Measurements from ENCODE around the gene USH2A.

Gene USH2A

DNA sequence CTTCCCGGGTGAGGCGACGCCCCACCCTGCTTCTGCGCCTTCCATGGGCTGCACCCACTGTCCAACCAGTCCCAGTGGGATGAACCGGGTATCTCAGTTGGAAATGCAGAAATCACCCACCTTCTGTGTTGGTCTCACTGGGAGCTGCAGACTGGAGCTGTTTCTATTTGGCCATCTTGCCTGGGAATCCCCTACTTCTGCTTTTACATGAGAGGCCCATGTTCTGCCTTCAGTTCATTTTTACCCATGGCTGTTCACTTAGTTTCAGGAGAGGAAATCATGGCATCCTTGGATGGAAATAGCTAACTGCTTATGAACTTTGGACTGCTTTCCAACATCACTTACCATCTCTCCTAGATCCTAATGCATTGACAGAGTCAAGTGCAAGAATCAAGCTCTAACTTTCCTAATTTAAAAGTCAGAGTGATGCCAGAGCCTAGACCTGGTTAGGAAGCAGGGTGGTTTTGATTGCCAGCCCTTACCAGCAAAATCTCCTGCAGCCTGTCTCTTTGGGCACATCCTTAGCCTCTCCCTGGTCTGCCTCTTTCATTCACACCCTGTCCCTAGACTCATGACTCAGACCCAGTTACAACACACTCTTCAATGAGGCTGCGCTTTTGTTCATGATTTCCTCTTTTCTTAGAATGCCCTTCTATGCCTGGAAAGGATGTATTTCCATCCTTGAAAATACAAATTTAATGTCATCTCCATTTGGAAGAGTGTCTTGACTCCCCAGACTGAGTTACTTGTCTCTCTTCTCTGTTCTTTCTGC, 719.0 kb downstream of the USH2A start:
- no peak for DNase-seq (ENCODE audit: low read depth)

DNA sequence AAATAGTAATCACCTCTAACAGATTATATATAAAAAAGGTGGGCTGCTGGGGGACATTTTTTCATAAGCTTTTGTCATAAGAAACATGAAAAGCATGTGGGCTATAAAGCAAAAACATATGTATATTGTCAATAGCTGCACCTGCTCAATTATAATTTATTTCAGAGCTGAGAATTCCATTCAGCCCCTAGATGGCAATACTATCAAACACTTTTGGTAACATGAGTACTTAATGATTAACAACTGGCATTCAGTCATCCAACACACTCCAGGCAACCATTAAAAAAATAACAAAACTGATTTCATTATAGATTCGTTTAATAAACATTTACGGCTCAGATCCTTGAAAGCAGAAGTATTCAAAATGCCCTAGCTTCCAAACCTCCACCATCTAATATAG, 741.0 kb downstream of the USH2A start:
- DNase-seq (ENCODE audit: low read depth), result no peak

DNA sequence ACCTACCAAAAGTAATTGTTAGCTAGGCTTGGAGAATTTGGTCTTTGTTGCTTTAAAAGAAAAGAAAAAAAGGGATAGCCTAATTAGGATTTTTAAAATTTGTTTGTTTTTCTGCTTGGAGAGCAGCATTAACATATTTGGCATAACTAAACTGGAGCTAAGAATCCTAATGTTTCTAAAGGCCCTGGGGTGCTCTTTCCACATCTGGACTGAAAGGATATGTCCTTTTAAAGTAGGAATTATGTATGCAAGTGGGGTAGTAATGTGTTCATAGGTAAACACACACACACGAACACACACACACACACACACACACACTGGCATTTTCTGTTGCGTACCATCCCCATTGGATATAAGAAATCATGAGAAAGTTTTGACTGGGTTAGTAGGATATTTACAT, 742.2 kb downstream of the USH2A start:
- DNase-seq (ENCODE audit: low read depth), result no peak

- DNase-seq (ENCODE audit: low read depth), result no peak
Measured at GRCh38 chr1:215679231-215679630, 744.0 kb downstream of the USH2A start.

- no peak for DNase-seq (ENCODE audit: low read depth)
Measured at GRCh38 chr1:215677112-215677511, 746.1 kb downstream of the USH2A start.

- no peak for DNase-seq (ENCODE audit: low read depth)
Measured at GRCh38 chr1:215673943-215674342, 749.3 kb downstream of the USH2A start.

DNA sequence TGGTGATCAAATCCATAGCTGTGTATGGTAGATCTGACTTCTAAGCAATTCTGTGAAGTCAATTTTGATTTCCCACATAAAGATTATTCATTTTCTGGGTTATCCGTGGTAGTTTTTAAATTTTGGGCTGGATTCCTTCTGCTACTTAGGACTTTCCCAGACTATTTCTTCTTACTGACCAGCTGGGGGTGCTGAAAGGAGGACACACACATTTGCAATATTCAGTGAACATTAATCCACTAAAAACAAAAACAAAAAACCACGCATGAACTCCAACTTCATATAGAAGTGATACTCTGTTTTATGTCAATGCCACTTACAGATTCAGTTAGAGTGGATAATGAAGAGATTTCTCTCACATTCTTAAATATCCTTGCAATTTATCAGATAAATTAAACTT, 750.8 kb downstream of the USH2A start:
- no peak for DNase-seq (ENCODE audit: low read depth)

DNA sequence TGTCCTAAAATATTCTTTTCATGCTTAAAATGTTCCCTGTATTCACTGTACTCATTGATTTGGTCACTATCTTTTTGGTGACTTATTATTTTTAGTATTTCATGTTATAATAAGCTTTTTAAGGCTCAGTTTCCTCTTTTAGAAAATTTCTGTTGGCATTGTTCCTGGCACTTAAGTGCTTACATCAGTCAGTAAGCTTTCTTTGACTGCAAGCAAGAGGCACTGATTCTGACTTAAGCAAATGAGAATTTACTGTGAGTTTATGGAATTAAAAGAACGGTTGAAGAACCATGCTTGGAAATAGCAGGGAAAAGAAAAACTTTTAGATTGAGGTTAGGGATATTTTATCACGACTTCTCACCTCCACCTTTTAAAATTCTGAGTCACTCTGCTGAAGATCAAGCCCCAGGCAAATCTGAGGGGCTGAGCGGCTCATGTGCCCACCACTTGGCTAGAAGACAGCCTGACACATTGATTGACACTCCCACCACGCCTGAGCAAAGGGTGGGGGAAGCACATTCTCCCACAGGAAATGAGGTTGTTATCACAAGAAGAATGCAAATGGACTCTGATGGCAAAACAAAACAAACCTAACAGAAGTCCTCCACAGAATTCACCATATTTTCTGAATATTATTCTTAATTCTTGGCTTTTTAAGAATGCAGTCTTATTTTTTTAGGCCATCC, 753.3 kb downstream of the USH2A start:
- DNase-seq (ENCODE audit: low read depth), result no peak

- no peak for DNase-seq (ENCODE audit: low read depth)
Measured at GRCh38 chr1:215667761-215668160, 755.5 kb downstream of the USH2A start.

DNA sequence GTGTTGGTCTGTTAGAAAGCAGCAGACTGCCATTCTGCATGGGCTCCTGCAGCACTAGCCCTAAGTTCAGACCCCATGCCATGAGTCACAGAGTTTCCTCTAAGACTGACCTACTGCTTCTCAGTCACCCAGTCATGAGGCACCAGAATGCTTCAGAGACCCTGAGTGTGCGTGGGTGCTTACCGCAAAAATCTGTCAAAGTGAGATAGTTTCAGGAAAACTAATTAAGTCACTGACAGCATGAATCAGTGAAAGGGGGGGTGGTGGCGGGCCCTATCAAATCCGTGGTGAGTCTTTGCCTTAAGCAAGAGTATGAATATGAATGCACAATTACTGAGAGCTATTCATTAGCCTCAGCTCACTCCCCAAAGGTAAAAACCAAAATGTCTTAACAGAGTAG, 758.0 kb downstream of the USH2A start:
- DNase-seq (ENCODE audit: low read depth), result no peak

DNA sequence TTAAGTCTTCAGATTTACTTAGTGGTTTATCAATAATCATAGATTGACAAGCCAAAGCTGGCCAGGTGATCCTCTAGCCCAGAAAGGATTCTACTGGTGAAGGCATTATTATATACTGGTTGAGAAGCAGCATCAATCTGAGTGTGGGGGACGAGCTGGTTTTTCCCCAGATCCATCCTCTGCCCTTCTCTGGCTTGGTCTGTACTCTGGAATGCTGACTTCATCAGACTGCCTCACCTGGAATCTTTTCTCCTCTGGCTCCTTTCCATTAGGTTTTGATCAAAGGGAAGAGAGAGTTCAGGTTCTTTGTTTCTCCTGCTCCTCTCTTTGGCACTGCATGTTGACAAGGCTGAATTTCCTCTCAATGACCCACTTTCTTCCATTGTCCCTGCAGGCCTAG, 762.2 kb downstream of the USH2A start:
- DNase-seq (ENCODE audit: low read depth), result no peak

GRCh38 chr1:215660259-215660658, 763.0 kb downstream of the USH2A start:
- DNase-seq (ENCODE audit: low read depth), result no peak

DNA sequence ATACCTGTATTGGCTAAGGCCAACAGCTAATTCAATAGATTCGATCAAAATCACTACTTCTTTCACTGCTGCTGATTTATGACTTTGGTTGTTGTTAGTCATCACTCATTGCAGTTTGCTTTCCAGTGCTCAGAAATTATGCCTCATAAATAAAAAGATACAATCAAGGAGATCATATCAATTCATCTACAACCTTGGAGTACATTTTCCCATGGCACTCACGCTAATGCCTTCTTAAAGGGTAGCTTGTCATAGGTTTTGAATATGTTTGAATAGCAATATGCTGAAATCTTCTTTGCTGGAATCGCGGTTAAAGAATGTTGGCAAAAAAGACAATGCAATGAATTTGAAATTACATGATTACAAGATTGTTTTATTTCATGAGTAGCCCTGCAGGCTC, 766.2 kb downstream of the USH2A start:
- DNase-seq (ENCODE audit: low read depth), result no peak

DNA sequence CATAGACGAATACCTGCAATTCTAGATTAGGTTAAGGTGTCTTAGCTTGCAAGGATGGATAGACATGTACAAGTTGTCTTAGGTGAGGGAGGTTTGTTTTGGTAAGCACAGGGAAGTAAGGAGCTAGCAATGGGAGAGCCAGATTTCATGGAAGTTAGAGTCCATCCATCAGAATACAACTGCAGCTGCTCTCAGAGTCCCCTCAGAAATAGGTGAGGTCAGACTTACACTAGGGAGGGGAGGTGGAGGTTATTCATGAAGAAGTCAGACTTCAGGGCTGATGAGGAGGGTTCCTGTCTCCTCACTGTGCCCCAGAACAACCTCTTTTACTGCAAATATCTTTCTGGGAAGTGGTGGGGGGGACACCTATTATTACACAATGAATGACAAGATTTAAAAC, 770.9 kb downstream of the USH2A start:
- no peak for DNase-seq (ENCODE audit: low read depth)

- DNase-seq (ENCODE audit: low read depth), result no peak
Measured at GRCh38 chr1:215651867-215652266, 771.4 kb downstream of the USH2A start.

DNA sequence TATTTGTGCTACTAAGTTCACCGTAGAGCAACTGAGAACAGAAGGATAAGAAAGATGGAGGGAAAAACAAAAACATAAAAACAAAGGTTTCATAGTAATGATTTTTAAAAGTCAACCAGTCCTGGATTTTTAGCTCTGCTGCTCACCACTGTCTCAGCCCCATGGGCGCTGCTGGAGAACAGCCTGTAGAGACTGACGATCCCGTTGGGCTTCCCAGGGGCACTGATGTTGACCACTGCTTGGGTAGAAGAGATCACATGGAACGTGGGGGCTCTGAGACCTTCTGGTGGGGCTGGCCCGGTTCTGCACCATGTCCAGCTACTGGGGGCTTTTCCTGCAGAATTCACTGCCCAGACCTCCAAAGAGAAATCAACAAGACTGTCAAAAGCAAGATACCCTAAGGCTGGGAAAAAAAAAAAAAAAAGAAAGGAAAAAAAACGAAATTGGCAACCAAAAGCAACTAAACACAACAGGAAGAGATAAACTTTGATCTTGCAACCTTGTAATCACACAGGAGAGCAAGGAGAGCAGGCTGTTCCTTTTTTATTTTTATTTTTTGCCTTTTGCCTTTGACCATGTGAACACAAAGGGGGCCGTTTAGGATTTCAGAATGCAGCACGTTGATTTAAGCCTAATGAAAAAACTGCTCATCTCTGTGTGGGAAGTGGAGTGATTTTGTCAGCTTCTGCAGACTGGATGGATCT, 772.6 kb downstream of the USH2A start:
- no peak for DNase-seq (ENCODE audit: low read depth)

- DNase-seq (ENCODE audit: low read depth), result no peak
Measured at GRCh38 chr1:215648957-215649356, 774.3 kb downstream of the USH2A start.

GRCh38 chr1:215647738-215648137, 775.5 kb downstream of the USH2A start:
- DNase-seq (ENCODE audit: low read depth), result no peak

- no peak for DNase-seq (ENCODE audit: low read depth)
Measured at GRCh38 chr1:215645861-215646260, 777.4 kb downstream of the USH2A start.

- no peak for DNase-seq (ENCODE audit: low read depth)
Measured at GRCh38 chr1:215645182-215645581, 778.1 kb downstream of the USH2A start.

- no peak for DNase-seq (ENCODE audit: low read depth)
Measured at GRCh38 chr1:215643592-215644321, 779.5 kb downstream of the USH2A start.

GRCh38 chr1:215640429-215641148, 782.7 kb downstream of the USH2A start:
- DNase-seq (ENCODE audit: low read depth), result no peak
